ENCODE data around the gene SLC38A9.
"Not testable (repeated sequence)": the region's sequence is repeated elsewhere in the genome, so short reads cannot be mapped to it uniquely, and the experiment has no call there.

Gene SLC38A9, protein sequence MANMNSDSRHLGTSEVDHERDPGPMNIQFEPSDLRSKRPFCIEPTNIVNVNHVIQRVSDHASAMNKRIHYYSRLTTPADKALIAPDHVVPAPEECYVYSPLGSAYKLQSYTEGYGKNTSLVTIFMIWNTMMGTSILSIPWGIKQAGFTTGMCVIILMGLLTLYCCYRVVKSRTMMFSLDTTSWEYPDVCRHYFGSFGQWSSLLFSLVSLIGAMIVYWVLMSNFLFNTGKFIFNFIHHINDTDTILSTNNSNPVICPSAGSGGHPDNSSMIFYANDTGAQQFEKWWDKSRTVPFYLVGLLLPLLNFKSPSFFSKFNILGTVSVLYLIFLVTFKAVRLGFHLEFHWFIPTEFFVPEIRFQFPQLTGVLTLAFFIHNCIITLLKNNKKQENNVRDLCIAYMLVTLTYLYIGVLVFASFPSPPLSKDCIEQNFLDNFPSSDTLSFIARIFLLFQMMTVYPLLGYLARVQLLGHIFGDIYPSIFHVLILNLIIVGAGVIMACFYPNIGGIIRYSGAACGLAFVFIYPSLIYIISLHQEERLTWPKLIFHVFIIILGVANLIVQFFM

DNA sequence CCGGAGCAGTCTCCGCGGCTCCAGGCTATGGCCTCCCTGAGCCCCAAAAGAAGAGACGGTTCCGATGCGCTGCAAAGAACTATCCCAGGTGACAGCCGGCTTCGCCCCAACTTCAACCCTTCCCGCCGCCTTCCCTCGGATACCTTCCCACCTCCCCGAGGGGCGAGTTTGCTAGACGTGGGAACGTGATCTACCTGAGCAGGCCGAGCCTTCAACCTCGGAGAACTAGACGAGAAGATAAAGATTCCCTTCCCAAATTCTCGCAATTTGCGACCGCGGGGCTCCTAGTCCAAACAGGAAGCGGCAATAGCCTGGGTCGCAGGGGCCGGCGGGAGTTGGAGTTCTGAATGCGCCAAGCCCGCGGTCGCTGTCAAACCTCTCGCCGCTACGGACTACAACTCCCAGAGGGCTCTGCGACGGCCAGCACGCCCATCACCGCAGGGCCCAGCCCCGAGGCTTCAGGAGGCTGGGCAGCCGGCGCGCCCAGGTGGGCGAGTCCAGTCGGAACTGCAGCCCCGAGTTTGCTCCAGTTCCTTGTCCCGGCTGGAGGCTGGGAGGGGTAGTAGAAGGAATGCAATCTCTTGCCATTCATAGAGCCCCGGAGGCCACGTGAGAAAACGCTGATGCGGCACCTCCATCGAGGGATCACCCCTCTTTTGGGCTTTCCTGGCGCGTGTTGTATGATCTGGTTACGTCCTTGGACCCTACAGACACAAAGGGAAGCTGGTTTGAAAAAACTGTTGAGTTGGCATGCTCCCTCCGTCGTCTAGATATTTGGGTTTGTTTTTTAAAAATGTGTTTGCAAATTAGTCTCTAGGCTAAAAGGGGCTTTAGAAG, at the start of gene SLC38A9:
Gene SLC38A9, minus strand, starts transcription at position 302 of the 837 bp plus-strand sequence. CDS start 14,366 bp downstream, outside the sequence.
- peak; percentile 87 to 90 for DNase-seq (ENCODE audit: low read depth in 2 of 2)

DNA sequence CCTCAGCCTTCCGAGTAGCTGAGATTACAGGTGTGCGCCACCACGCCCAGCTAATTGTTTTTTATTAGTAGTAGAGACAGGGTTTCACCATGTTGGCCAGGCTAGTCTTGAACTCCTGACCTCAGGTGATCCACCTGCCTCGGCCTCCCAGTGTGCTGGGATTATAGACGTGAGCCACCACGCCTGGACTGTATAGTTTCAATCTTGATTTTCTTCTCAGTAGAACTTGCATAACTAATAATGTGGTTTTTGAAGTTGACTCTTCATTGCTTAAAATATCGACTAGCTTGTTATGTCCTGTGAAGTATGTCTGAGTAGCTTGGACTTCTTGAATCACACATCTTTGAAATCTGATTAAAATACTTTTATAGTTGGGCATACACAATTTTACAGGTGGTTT, 49.6 kb upstream of the SLC38A9 start:
- not testable (repeated sequence) for DNase-seq (ENCODE audit: low read depth in 2 of 2)

DNA sequence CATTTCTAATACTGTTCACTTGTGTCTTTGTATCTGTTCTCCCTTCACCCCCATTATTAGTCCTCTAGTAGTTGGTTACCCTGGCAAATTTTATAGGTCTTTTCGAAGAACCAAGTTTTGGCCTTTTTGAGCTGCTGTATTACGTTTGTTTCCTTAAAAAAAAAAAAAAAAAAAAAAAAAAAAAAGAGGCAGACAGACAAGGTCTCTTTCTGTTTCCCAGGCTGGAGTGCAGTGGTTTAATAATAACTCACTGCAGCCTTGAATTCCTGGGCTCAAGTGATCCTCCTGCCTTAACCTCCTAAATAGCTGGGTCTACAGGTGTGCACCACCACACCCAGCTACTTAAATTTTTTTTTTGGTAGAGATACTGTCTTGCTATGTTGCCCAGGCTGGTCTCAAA, 46.6 kb upstream of the SLC38A9 start:
- no peak for DNase-seq (ENCODE audit: low read depth in 2 of 2)

DNA sequence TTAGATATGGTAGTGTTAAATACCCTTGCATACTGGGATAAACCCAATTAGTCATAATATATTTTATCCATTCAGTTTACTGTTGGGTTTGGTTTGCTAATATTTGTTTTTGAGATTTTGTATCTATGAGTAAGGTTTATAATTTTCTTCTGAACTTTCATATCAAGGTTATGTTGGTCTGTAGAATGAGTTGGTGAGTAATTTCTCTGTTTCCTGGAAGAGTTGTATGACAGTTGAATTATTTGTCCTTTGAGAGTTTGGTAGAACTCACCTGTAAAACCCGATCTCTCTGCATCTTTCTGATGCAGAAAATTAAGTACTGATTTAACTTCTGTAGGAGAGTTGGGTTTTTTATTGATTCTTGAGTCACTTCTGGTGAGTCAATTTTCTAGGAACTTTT, 46.1 kb upstream of the SLC38A9 start:
- DNase-seq (ENCODE audit: low read depth in 2 of 2), result no peak

DNA sequence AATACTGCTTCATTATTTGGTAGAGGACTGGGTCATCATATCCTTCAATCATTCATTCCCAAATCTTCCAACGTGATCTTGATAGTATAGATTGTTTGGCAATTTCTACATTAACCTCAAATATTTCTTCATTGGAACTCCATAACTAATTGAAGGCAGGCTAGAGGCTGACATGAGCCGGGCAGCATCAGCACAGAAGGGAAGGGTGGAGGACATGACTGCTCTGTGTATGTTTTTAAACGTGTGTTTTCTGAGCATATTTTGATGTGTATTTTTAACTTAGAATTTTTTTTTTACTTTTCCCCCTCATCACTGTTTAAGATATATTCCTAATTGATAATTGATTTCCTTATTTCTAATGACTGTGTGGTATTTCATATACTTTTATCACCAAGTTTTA, 38.4 kb upstream of the SLC38A9 start:
- DNase-seq (ENCODE audit: low read depth in 2 of 2), result no peak

DNA sequence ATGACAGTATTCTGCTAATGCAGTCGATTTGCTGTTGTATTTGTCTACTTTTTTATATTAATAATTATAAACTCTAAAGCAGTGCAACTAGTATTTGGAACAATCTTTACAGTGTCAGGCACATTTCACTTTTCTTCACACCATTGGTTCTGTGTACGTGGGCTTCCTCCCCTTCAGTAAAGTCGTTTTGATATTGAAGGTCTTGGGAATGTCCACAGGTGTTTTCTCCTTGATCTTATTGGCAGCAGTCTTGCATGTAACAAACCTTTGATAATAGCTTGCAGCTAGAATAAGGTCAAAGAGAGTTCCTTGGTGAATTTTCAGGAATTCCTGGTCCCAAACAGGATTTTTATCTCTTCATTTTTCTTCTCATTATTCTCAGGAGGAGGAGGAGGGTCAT, 37.9 kb upstream of the SLC38A9 start:
- DNase-seq (ENCODE audit: low read depth in 2 of 2), result no peak

DNA sequence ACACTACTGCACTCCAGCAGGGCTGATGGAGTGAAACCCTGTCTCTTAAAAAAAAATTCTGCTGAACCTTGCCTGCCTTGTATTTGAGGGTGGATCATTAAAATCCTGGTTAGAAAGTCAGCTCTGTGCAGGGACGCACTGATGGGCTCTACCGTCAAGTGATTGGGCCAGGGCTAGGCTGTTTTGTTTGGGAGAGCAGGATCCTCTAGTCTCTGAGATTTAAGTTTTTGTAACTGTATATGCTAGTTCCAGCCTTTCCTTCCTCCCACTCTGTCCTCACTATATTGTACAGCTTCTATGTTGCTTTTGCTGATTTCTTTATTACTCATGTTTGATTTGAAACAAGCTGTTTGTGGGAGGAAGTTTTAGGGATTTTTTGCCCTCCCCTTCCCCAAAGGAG, 37.3 kb upstream of the SLC38A9 start:
- no peak for DNase-seq (ENCODE audit: low read depth in 2 of 2)

DNA sequence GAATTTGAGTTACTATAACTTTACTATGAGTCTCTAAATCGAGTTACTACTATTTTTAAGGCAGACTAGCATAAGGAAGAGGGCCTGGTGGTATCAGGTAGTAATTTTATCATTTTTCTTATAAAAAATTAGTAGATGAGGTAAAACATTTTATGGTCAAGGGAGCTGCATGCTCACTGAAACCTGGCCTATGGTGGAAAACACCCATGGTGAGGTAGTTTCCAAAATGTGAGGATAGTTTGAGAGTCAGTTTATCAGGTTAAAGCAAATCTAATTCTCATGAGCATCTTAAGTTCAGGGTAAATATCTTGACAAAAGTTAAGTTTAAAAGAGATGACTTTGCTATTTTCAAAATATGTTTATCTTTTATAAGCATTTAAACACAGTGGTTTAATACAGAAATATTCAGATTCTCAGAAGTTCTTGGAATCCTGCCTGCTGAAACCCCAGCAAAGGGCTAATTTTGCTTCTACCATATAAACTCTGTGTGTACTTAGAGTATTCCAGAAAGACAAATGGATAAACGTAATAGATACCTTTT, 35.7 kb upstream of the SLC38A9 start:
- DNase-seq (ENCODE audit: low read depth in 2 of 2), result no peak

DNA sequence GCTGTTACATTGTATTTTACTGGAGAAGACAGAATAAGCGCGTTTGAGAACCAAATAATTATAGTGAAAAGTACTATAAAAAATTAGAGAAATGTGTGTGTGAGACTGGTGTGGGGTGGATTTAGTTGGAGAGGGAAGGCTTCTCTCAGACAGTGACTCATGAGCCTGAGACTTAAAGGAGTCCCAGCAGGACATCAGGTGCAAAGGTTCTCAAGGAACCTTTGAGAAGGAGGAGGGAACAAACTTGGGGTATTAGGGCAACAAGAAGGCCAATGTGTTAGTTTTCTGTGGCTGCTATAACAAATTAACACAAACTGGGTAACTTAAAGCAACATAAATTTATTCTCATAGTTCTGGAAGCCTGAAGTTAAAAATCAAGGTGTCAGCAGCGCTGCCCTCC, 30.7 kb upstream of the SLC38A9 start:
- no peak for DNase-seq (ENCODE audit: low read depth in 2 of 2)

DNA sequence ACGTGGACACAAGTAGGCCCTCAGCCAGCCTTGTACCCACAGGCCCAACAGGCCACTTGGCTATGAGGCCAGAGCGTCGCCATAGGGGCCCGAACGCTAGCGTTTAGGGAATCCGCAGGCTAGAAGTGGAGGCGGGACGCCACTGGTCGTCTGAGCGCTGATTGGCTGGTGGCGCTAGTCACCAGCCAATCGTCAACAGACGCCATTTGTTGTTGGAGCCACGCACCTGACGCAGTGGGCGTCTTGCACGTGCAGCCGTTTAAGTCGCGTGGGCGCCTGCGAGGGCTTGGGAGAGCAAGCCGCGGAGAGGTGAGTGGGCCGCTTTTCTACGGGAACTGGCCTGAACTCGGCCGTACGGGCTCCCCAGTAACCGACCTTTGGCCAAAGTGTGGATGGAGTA, 25.7 kb upstream of the SLC38A9 start, which contains the start of gene DDX4:
Gene DDX4, plus strand, starts transcription at position 269 of the 400 bp plus-strand sequence. CDS start 903 bp downstream, outside the sequence.
- no peak for DNase-seq (ENCODE audit: low read depth in 2 of 2)

DNA sequence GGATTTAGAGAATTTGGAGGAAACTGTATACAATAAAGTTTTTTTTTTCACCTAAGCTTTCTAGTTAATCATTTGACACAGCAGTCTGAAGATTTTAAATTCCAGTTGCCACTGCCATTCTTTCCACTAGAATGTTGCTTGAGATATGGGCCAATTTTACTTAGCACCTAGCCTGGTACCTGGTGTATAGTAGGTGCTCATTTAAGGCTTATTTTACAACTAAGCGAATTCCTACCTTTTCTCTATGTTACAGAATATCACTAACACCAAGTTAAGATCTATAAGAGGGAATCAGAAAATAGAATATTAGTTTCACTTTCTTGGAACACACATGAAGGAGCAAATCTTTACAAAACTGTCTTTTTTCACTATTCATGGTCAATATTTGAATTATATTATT, 22.5 kb upstream of the SLC38A9 start:
- DNase-seq (ENCODE audit: low read depth in 2 of 2), result no peak

DNA sequence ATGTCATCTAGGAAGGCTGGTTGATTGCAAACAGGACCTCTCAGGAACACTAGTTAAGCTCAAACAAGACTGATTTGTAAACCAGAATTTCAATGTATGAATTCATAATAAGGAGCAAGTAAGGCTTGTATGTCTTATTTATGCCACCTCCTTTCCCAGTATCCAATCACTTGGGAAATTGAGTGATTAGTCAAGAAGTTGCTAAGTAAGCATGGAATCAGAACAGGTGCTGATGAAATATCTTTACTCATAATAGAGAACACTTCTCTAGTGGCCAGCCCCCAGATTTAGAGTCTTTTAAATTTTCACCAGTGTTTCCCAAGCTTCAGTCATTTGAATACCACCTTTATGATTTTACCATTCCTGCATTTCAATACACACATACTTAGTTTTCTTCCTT, 20.5 kb upstream of the SLC38A9 start:
- DNase-seq (ENCODE audit: low read depth in 2 of 2), result no peak

DNA sequence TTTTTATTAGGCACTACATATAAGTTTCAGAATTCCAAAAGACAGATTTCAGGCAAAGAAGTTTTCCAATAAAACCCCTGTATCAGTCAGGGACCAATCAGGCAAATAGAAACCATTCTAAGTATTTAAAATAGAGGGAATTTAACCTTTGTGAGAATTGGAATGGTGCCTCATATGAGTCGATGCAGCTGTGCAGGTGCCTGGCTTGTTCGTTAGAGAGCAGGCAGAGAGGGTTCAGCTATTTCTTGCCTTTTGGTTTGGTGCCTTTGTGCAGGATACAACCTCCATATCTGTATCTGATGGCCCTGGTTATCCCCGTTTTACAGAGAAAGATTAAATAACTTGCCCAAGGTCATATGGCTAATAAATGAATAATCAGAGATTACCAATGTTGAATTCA, 19.7 kb upstream of the SLC38A9 start:
- no peak for DNase-seq (ENCODE audit: low read depth in 2 of 2)

DNA sequence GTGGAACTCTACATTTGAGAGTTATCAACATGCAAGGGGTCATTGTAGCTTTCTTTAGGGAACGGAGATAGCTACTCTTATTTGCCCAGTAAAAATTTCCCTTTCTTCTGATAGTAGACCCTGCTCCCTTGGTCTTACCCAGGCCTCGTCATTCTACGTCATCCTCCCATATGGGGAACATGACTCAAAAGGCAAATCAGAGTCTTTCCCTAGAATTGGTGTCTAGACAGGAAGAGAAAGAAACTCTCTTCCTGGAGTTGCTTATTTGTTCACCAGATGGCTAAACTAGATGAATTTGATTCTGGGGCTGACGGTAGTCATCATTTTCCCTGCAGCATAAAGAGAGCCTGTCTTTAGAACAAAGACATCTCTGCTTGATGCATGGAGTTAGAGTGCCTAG, 12.2 kb upstream of the SLC38A9 start:
- DNase-seq (ENCODE audit: low read depth in 2 of 2), result no peak

DNA sequence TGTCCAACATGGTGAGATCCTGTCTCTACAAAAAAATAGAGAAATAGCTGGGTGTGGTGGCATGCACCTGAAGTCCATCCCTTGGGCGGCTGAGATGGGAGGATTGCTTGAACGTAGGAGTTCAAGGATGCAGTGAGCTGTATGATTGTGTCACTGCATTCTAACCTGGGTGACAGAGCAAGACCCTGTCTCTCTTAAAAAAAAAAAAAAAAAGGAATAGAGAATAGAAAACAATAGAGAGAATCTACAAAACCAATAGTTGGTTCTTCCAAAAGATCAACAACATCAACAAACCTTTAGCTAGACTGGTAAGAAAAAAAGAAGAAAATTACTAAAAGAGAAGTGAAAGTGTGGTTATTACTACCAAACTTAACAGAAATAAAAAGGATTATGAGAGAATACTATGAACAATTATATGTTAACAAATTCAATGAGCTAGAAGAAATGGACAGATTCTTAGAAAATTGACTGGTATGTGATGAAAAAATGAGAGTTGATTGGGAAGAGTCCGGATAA, 8.1 kb upstream of the SLC38A9 start:
- no peak for DNase-seq (ENCODE audit: low read depth in 2 of 2)

DNA sequence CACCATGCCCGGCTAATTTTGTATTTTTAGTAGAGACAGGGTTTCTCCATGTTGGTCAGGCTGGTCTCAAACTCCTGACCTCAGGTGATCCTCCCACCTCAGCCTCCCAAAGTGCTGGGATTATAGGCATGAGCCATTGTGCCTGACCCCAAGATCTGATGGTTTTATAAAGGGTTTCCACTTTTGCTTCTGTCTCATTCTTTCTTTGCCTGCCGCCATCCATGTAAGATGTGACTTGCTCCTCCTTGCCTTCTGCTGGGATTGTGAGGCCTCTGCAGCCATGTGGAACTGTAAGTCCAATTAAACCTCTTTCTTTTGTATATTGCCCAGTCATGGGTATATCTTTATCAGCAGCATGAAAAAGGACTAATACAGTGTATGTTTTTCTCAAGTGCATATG, 6.9 kb upstream of the SLC38A9 start:
- not testable (repeated sequence) for DNase-seq (ENCODE audit: low read depth in 2 of 2)

DNA sequence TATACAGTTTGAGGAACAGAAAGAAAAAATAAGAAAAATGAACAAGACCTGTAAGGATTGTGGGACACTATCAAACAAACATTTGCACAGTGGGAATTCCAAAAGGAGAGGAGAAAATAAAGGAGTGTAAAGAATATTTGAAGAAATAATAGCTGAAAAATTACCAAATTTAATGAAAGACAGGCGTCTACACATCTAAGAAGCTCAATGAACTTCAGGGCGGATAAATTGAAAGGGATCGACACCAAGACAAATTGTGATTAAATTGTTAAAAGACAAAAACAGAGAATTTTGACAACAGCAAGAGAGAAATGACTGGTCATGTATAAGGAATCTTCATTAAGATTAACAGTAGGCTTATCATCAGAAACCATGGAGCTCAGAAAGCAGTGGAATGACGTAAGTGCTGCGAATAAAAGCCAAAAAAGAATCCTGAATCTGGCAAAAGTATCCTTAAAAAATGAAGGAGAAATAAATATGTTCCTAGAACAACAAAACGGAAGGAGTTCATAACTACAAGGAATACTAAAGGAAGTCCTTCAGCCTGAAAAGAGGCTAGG, 3.5 kb upstream of the SLC38A9 start:
- DNase-seq (ENCODE audit: low read depth in 2 of 2), result no peak

DNA sequence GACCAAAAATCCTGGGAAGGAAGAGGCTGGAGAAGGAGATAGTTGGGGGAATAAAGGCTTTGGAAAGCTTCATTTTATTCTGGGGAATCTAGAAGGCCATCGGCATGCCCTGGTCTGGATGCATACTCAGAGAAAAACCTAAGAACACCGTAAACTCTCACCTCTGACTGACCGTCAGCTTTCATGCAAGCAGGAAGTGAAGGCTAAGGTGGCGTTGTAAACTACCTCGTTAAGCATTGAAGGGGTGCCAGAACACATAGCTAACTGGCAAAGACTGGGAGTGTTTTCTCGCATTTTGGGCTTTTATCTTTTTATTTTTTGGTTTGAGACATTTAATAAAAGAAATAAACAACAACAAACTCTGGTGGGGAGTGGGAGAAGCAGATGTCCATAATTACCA, 2.6 kb upstream of the SLC38A9 start:
- no peak for DNase-seq (ENCODE audit: low read depth in 2 of 2)

DNA sequence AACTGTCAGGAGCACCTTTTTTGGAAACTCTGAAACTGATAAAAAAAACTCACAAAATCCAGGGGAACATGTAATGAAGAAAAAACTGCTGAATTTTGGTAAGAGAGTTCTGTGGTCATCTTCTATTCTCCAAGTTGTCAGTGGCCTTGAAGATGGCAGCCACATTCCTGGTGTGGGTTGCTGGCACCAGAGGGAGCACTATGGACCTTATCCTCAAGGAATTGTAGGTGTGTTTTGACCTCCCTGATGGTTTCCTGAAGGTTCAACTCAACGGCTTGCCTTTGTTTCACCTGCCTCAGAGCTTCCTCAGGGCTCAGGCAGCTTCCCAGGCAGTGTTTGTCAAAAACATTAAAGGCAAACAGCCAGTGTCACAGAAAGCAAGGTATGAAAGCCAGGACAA, 2.2 kb upstream of the SLC38A9 start:
- DNase-seq (ENCODE audit: low read depth in 2 of 2), result no peak

DNA sequence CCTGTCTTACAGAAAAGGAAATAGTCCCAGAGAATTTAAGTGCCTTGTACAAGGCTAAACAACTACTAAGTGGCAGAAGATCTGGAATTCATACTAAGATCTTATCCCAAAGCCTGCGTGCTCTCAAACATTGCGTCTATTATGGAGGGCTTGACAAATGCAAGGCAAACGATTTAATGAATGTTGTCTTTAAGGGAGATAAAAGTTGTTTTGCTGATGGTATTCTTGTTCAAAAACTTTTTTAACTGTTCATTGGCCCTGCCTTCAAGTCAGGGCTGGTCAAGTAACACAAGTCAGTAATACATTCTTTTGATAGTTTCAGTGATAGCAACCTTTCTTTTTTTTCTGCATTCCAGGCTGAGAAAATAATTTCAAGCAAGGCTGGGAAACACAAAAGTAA, 1.7 kb upstream of the SLC38A9 start:
- DNase-seq (ENCODE audit: low read depth in 2 of 2), result no peak

DNA sequence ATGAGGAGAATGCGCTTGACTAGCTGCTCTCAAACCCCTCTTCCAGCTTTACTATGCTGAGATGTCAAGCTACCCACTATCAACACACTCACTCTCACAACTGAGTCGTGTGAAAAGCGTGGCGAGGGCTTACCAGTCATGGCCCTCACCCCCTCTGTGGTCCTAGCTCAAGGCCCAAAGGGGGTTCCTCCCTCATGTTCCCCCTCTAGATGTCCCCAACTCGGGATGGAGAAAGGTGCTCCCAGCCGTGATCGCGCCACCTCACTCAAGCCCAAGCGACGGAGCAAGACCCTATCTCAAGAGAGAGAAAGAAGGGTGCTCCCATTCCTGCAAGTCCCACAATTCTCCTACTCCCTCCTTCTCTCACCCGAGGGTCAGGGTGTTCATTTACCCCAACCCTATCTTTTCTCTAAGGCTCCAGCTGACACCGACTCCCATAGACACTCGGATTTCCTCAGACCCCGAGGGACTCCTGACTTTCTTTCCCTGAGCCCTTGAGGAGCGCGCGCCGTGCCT, 559 bp downstream of the SLC38A9 start:
- no peak for DNase-seq (ENCODE audit: low read depth in 2 of 2)

DNA sequence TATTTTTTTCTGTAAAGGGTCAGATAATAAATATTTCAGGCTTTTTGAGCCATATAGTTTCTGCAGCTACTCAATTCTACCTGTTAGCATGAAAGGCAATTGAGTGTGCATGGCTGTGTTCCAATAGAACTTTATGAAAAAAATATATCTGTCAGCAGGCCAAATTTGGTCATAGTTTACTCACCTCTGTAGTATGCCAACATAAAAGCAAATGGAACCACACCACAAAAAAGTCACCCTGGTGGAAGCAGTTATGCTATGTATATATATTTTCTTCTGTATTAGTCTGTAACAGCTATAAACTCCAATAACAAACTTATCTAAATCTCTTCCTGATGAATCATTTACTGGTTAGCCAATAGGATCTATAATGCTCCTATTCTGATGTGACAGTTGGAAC, 3.4 kb downstream of the SLC38A9 start:
- DNase-seq (ENCODE audit: low read depth in 2 of 2), result no peak
